ENCODE measurements around the gene MAP3K3. TPM values are rescaled to one million over a fixed set of nuclear protein-coding genes. Genes with fewer than 3 reads are reported as not detected.
A peak's percentile ranks its signal among the peaks of the same experiment; 100 is the strongest.

MAP3K3 gene
- total RNA-seq, 2 donors from 2014 or later, result 21.0 to 33.3 TPM

GRCh38 chr17:63694950-63695773 is 72.9 kb downstream of the MAP3K3 start:
- Histone ChIP-seq H3K9me3 (no peaks in the 10 kb centered on the region), H3K27me3 (no peaks in the 10 kb centered on the region), H3K27ac (no peak overlapping the region), H3K4me3 (no peak overlapping the region), H3K36me3 (replicated peaks in 1 of 2; ENCODE audit: insufficient read depth in 1 of 2, low read depth in 2 of 2) (peaks cover 0 to 18% of the 10 kb centered on the region in 2 donors), H3K4me1 (peaks cover 24% of the 10 kb centered on the region)
- no peak for TF ChIP-seq POLR2A (IDR thresholded peaks at IDR 0.05)
- TF ChIP-seq, protein P1, sequence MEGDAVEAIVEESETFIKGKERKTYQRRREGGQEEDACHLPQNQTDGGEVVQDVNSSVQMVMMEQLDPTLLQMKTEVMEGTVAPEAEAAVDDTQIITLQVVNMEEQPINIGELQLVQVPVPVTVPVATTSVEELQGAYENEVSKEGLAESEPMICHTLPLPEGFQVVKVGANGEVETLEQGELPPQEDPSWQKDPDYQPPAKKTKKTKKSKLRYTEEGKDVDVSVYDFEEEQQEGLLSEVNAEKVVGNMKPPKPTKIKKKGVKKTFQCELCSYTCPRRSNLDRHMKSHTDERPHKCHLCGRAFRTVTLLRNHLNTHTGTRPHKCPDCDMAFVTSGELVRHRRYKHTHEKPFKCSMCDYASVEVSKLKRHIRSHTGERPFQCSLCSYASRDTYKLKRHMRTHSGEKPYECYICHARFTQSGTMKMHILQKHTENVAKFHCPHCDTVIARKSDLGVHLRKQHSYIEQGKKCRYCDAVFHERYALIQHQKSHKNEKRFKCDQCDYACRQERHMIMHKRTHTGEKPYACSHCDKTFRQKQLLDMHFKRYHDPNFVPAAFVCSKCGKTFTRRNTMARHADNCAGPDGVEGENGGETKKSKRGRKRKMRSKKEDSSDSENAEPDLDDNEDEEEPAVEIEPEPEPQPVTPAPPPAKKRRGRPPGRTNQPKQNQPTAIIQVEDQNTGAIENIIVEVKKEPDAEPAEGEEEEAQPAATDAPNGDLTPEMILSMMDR (IDR thresholded peaks at IDR 0.05), result no peak
- intact Hi-C loops (cut with DNase I), result no loop called here
- ATAC-seq (no peak), DNase-seq (no peak)
- 78 to 91% methylated on average over 14 to 15 of the region's 15 CpGs for WGBS, 2 donors

DNA sequence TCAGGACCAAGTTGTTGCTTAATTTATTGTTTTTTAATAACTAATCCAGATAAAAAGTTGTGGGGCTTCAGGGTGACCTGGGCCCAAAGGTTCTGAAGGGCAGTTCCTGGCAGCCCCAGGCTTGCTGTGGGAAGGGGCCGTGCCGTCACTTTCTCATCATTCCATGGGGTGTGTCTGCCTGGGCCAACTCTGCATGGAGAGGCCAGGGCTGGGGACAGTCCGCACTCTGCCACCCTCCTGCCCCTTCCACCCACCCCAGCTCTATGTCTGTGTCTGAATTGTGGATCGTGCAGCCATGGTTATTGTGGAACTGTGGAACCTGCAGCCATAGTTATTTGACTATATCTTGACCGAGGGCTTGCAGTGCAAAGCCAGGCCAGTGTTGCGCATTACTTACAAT is 73.7 kb downstream of the MAP3K3 start:
- intact Hi-C loops (cut with DNase I), result no loop called here
- peaks cover 31% of the 10 kb centered on the region for H3K4me1 ChIP-seq
- no peaks in the 10 kb centered on the region for H3K27me3 ChIP-seq
- DNase-seq, result no peak
- H3K4me3 ChIP-seq, result no peak overlapping the region
- WGBS, 2 donors, result 87% methylated on average over 6 of the region's 6 CpGs
- H3K27ac ChIP-seq, result no peak overlapping the region
- peaks cover 0 to 11% of the 10 kb centered on the region in 2 donors for H3K36me3 ChIP-seq (replicated peaks in 1 of 2; ENCODE audit: insufficient read depth in 1 of 2, low read depth in 2 of 2)
- TF ChIP-seq, protein P1 (IDR thresholded peaks at IDR 0.05), result no peak
- TF ChIP-seq POLR2A (IDR thresholded peaks at IDR 0.05), result no peak
- no peak for ATAC-seq
- no peaks in the 10 kb centered on the region for H3K9me3 ChIP-seq

DNA sequence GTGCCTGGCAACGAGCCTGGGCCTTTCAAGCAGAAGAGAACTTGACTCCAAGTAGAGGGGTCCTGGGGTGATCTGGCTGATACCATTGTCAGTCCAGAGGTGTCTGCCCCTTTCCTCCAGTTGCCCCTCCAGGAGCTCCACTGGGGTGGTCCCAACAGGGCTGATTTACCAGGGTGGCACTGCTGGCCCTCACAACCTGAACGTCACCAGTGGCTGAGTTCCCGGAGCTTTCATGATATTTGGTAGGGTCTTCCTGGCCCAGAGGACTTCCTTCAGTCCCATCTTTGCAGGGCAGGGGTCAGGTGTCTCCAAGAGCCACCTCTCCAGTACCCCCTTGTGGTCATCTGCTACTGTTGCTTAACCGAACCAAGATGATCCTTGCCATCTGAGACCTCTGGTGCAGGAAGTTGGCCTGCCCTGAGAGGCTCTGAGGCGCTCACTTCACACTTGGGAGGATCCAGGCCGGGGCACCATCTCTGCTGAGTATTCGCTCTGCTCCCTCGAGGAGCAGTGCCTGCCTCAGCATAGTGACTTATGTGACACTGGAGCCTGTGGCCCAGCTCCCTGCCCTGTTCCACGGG is 74.3 kb downstream of the MAP3K3 start:
- 62 to 65% methylated on average over 3 to 9 of the region's 9 CpGs for WGBS, 2 donors
- intact Hi-C loops (cut with DNase I), result no loop called here
- H3K27ac ChIP-seq, result peak overlapping the region in 2 of 4 donors; percentile 2 to 24
- peak in 1 of 3 donors; percentile 8 for TF ChIP-seq POLR2A (IDR thresholded peaks at IDR 0.05)
- TF ChIP-seq, protein P1 (IDR thresholded peaks at IDR 0.05), result peak in 3 of 7 experiments; percentile 31 to 34 (median 31)
- H3K4me1 ChIP-seq, result peaks cover 33% of the 10 kb centered on the region
- H3K36me3 ChIP-seq (replicated peaks in 1 of 2; ENCODE audit: insufficient read depth in 1 of 2, low read depth in 2 of 2), result peaks cover 0 to 9% of the 10 kb centered on the region in 2 donors
- H3K9me3 ChIP-seq, result no peaks in the 10 kb centered on the region
- DNase-seq (peak in 2 of 4 donors; percentile 31 to 40), ATAC-seq (no peak)
- H3K27me3 ChIP-seq, result no peaks in the 10 kb centered on the region
- H3K4me3 ChIP-seq, result no peak overlapping the region

GRCh38 chr17:63697341-63698286 is 75.4 kb downstream of the MAP3K3 start:
- intact Hi-C loops (cut with DNase I), result no loop called here
- ATAC-seq, result peak; percentile 51
- no peak overlapping the region for H3K4me3 ChIP-seq
- H3K27ac ChIP-seq, result peak overlapping the region in 3 of 4 donors; percentile 43 to 70 (median 53)
- DNase-seq, result peak; percentile 65 to 76 (median 75)
- peaks cover 0 to 3% of the 10 kb centered on the region in 2 donors for H3K36me3 ChIP-seq (replicated peaks in 1 of 2; ENCODE audit: insufficient read depth in 1 of 2, low read depth in 2 of 2)
- 66 to 70% methylated on average over 20 to 22 of the region's 22 CpGs for WGBS, 2 donors
- TF ChIP-seq POLR2A (IDR thresholded peaks at IDR 0.05), result no peak
- TF ChIP-seq, protein P1 (IDR thresholded peaks at IDR 0.05), result peak; percentile 47 to 74 (median 56)
- H3K4me1 ChIP-seq, result peaks cover 33% of the 10 kb centered on the region
- H3K27me3 ChIP-seq, result no peaks in the 10 kb centered on the region
- no peaks in the 10 kb centered on the region for H3K9me3 ChIP-seq

All from body of pancreas (tissue), 4 donors.